Non-pigmented ciliary epithelial cell (primary cell): ENCODE measurements around the gene FUBP3.
"Not testable (repeated sequence)": the region's sequence is repeated elsewhere in the genome, so short reads cannot be mapped to it uniquely, and the experiment has no call there.

Source experiments
- DNase-seq: peaks from one replicate; pipeline ENCODE4 v3.0.0-alpha.2; 2010; ENCODE audit warnings: low read depth

FUBP3 gene

DNA sequence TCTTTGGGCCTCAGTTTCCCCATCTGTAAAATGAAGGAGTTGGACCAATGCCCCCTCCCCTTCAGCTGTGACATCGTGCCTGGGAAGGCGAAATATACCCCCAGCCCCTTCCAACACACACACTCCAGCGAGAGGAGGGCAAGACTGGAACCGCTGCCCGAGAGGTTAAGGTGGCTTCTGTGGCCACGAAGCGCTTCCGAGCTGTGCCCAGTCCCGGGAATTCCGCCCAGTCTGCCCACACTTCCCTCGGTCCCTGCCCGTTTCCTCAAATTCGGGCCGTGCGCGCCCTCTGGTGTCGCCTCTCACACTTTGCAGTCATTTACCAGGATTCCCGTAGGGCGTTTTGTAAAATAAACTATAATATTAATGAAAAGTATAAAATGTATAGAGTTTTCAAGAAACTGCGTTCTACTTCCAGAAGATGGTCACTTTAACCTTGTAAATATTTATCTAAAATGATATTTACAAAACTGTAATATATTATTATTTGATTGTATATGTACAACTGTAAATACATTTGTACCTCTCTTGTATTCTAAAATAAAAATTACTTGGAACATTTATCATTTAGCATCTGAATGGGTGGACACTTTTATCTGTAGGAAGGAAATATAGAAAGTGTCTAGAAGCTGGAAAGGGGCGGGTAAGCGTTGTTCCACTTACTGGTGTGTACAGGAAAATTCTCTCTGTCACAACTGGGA, 103.2 kb downstream of the FUBP3 start:
- DNase-seq: no peak

DNA sequence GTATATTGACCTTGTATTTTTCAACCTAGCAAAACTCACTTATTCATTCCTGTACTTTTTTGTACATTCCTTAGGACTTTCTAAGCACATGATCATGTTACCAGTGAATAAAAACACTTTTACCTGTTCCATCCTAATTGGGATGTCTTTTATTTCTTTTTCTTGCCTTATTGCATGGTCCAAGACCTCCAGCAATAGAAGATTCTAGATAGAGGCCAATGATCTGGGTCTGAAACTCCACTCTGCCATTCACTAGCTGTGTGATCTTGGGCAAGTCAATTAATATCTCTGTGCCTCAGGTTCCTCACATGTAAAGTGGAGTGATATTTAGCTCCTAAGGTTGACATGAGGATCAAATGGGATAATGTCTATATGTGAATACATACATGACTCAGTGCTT, 105.7 kb downstream of the FUBP3 start:
- no peak for DNase-seq

DNA sequence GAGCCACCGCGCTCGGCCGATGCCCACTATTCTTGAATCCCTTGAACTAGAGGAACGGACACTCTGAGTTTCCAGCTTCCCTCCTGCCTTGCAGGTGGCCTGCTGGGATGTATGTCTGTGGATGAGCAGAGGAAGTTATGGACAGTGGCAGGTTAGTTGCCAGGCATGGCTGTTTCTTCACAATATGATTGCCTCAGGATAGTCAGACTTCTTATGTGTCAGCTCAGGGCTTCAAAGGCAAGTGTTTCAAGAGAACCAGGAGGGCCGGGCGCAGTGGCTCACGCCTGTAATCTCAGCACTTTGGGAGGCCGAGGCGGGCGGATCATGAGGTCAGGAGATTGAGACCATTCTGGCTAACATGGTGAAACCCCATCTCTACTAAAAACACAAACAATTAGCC, 106.6 kb downstream of the FUBP3 start:
- DNase-seq: not testable (repeated sequence)

DNA sequence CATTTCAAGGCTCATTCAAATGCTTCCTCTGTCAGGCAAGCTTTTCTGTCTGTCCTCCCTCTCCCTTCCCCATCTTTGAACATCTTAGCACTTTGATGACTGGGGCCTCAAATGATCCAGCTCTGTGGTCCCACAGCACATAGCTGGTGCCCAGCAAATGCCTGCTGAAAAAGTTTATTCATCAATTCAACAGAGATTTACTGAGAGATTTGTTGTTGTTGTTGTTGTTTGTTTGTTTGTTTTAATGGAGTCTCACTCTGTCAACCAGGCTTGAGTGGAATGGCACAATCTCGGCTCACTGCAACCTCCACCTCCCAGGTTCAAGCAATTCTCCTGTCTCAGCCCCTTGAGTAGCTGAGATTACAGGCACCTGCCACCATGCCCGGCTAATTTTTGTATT, 108.2 kb downstream of the FUBP3 start:
- DNase-seq: no peak
